ENCODE measurements around the gene STAT4.

GRCh38 chr2:191188550-191189093 is 37.8 kb upstream of the STAT4 start:
- TF ChIP-seq CTCF (IDR thresholded peaks at IDR 0.05; ENCODE audit: insufficient read depth, low read depth, low read length) (no peak), EZH2 (IDR thresholded peaks at IDR 0.05; ENCODE audit: insufficient read depth, low read length) (no peak)
